Right lobe of liver (tissue), 6 donors: ENCODE measurements around the gene CYP26A1. TPM values are rescaled to one million over a fixed set of nuclear protein-coding genes. Genes with fewer than 3 reads are reported as not detected.

Experiments used
- ATAC-seq, 4 donors: fragments of 200-7000 bp; cut with Tn5 transposase; one replicate each; pipeline ENCODE4 v1.9.1; 2020; ENCODE audit warnings: mild to moderate bottlenecking in 4 of 4, moderate library complexity in 4 of 4
- DNase-seq, 3 donors: peaks; one replicate each; pipeline ENCODE4 v3.0.0-alpha.2; 2020
- H3K27ac ChIP-seq, 3 donors: fragments of 200-600 bp; one replicate each; pipeline ENCODE4 v1.8.0; 2022
- H3K27me3 ChIP-seq, 2 donors: fragments of 200-600 bp; one replicate each; pipeline ENCODE4 v1.8.0; 2022
- H3K36me3 ChIP-seq, 4 donors: fragments of 200-600 bp; sonication (generic) in 1 of 4; one replicate each; pipeline versions ENCODE4 v1.5.1 to v1.8.0; 2017 to 2022; ENCODE audit warnings: control low read depth in 1 of 4
- H3K4me1 ChIP-seq, 4 donors: fragments of 200-600 bp; sonication (generic) in 1 of 4; one replicate each; pipeline versions ENCODE4 v1.5.1 to v1.8.0; 2017 to 2022; ENCODE audit warnings: control low read depth in 1 of 4
- H3K4me3 ChIP-seq, 3 donors: fragments of 200-600 bp; one replicate each; pipeline ENCODE4 v1.8.0; 2022
- H3K9me3 ChIP-seq, 4 donors: fragments of 200-600 bp; sonication (generic) in 1 of 4; one replicate each; pipeline versions ENCODE4 v1.5.1 to v1.8.0; 2017 to 2022; ENCODE audit warnings: control low read depth in 1 of 4
- POLR2A ChIP-seq: fragments of 450-650 bp; IDR thresholded peaks from one replicate; pipeline ENCODE4 v1.6.1; 2017; ENCODE audit warnings: antibody characterized with exemption, mild to moderate bottlenecking
- WGBS: methylation state at CpG from one replicate; pipeline ENCODE4 v1.1.6; 2018; ENCODE audit warnings: low coverage, low lambda C conversion rate; ENCODE audit not compliant: insufficient coverage; ENCODE audit errors: missing lambda C conversion rate; 5-methylcytosine and 5-hydroxymethylcytosine counted together
- intact Hi-C, 2 donors: fragments of 100-400 bp; cut with DNase I; formaldehyde crosslinking; loops; one replicate each; pipeline versions ENCODE4 v1.11.2 to v1.14.1; 2022
- total RNA-seq, 6 experiments: library from RNA; depleted of rRNA in 2 of 6; stranded (reverse); fragments of >200 nt in 2 of 6; fragmentation: NEBNext Ultra II Directional in 3 of 6; extraction: Animal tissue kit (Norgen Biotek cat#: 25700) in 3 of 6; gene quantifications; one replicate each; pipeline versions ENCODE4 v1.1.0 to v1.2.4, GENCODE V29; 2016 to 2023
- TF ChIP-seq, protein P1 (sequence below), 4 donors: fragments of 200-600 bp in 3 of 4; fragments of 450-650 bp in 1 of 4; IDR thresholded peaks; one replicate each; pipeline versions ENCODE4 v1.5.1 to v1.8.0; 2016 to 2022; ENCODE audit warnings: antibody characterized with exemption in 4 of 4, mild to moderate bottlenecking in 2 of 4
- donor health status: DM: no; HTN: yes; CAD: no.
- donor health status: DM: no; HTN: no; CAD: no.
- donor health status: DM: no; HTN: no; CAD: no.
- donor health status: DM: no; HTN: yes; CAD: no.
- donor health status: DM: no; HTN: yes; CAD: no.

CYP26A1 gene
- total RNA-seq, 6 experiments from 2014 or later: 0.95 to 53.1 (median 12.6) TPM; not detected in 2

DNA sequence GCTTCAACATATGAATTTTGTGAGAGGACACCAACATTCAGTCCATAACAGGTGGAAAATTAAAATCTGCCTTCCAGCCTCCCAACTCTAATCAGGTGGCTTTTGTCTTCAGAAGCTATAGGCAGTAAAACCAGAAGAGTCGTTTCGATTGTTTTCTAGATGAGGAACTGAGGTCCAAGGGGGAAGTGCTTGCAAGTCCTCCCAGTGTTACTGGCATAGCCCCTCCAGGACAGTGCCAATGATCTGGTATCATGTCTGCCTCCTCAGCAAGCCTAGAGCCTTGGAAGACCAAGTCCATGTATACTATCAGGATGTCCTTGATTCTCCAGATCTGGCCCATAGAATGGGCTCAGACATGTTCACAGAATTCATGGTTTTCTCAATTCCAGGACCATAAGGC, 16.9 kb downstream of the CYP26A1 start:
- intact Hi-C loops: no loop called here
- no peak overlapping the region for H3K4me3 ChIP-seq
- H3K27ac ChIP-seq: no peak overlapping the region
- no peak for TF ChIP-seq POLR2A
- TF ChIP-seq, protein P1, sequence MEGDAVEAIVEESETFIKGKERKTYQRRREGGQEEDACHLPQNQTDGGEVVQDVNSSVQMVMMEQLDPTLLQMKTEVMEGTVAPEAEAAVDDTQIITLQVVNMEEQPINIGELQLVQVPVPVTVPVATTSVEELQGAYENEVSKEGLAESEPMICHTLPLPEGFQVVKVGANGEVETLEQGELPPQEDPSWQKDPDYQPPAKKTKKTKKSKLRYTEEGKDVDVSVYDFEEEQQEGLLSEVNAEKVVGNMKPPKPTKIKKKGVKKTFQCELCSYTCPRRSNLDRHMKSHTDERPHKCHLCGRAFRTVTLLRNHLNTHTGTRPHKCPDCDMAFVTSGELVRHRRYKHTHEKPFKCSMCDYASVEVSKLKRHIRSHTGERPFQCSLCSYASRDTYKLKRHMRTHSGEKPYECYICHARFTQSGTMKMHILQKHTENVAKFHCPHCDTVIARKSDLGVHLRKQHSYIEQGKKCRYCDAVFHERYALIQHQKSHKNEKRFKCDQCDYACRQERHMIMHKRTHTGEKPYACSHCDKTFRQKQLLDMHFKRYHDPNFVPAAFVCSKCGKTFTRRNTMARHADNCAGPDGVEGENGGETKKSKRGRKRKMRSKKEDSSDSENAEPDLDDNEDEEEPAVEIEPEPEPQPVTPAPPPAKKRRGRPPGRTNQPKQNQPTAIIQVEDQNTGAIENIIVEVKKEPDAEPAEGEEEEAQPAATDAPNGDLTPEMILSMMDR (IDR thresholded peaks at IDR 0.05): no peak
- H3K36me3 ChIP-seq: no peaks in the 10 kb centered on the region
- no peaks in the 10 kb centered on the region for H3K4me1 ChIP-seq
- WGBS: 83% methylated on average over 2 of the region's 2 CpGs
- H3K27me3 ChIP-seq: no peaks in the 10 kb centered on the region
- no peaks in the 10 kb centered on the region for H3K9me3 ChIP-seq
- ATAC-seq: no peak
- no peak for DNase-seq

- TF ChIP-seq, protein P1 (IDR thresholded peaks at IDR 0.05): no peak
- TF ChIP-seq POLR2A: no peak
- no peak overlapping the region for H3K27ac ChIP-seq
- no peaks in the 10 kb centered on the region for H3K27me3 ChIP-seq
- H3K36me3 ChIP-seq: no peaks in the 10 kb centered on the region
- intact Hi-C loops: no loop called here
- H3K4me1 ChIP-seq: no peaks in the 10 kb centered on the region
- 100% methylated on average over 3 of the region's 3 CpGs for WGBS
- DNase-seq (no peak), ATAC-seq (no peak)
- H3K9me3 ChIP-seq: no peaks in the 10 kb centered on the region
- no peak overlapping the region for H3K4me3 ChIP-seq
Measured at GRCh38 chr10:93091960-93092359, 18.3 kb downstream of the CYP26A1 start.

DNA sequence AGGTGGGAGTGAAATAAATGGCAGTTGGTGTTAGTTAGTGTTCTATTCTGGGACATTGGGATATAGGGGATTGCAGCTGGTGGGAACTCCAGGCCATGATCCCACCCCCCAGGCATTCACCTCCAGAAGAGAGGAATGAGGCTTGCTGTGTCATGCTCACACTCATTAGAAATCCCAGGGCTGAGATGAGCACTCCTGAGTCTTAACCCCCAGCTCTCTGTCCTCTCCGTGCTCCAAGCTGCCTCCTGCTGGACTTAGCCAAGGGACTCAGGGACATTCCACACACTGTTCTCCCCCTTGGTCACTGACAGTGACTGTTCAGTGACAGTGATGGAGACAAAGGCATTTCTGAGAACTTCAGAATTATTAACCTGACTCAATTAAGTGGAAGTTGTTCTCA, 21.5 kb downstream of the CYP26A1 start:
- Histone ChIP-seq H3K36me3 (no peaks in the 10 kb centered on the region), H3K4me1 (no peaks in the 10 kb centered on the region), H3K27me3 (no peaks in the 10 kb centered on the region), H3K4me3 (no peak overlapping the region), H3K9me3 (no peaks in the 10 kb centered on the region), H3K27ac (no peak overlapping the region)
- WGBS: 83% methylated on average over 1 of the region's 1 CpG
- no peak for TF ChIP-seq POLR2A
- TF ChIP-seq, protein P1 (IDR thresholded peaks at IDR 0.05): no peak
- ATAC-seq (no peak), DNase-seq (no peak)
- intact Hi-C loops: no loop called here

- H3K27ac ChIP-seq: no peak overlapping the region
- no peaks in the 10 kb centered on the region for H3K27me3 ChIP-seq
- no CpG with 5 or more reads among the region's 5 CpGs for WGBS
- no peaks in the 10 kb centered on the region for H3K9me3 ChIP-seq
- DNase-seq (no peak), ATAC-seq (no peak)
- no peaks in the 10 kb centered on the region for H3K4me1 ChIP-seq
- intact Hi-C loops: no loop called here
- no peaks in the 10 kb centered on the region for H3K36me3 ChIP-seq
- TF ChIP-seq POLR2A: no peak
- TF ChIP-seq, protein P1 (IDR thresholded peaks at IDR 0.05): no peak
- no peak overlapping the region for H3K4me3 ChIP-seq
Measured at GRCh38 chr10:93096901-93097300, 23.2 kb downstream of the CYP26A1 start.

DNA sequence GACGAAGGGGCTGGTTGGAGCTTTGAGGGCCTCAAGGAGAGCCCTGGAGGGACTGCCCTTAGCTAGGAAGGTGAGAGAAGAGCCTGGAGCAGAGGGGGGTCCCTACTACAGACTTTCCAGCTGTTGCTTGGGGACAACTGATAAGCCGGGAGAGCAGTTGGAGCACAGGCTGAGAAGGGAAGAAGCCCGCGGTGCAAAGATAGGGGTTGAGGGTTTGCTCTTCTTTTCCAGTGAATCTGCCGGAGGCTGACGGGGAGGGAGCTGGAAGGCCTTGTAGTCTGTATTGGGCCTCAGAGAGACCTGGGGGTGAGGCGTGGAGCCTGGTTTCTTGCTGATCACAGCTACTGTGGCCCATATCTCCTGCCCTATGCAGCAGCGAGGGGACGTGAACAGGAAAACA, 23.7 kb downstream of the CYP26A1 start:
- no peaks in the 10 kb centered on the region for H3K9me3 ChIP-seq
- H3K27ac ChIP-seq: no peak overlapping the region
- H3K4me1 ChIP-seq: no peaks in the 10 kb centered on the region
- H3K27me3 ChIP-seq: no peaks in the 10 kb centered on the region
- DNase-seq (no peak), ATAC-seq (no peak)
- no peak overlapping the region for H3K4me3 ChIP-seq
- no peak for TF ChIP-seq POLR2A
- TF ChIP-seq, protein P1 (IDR thresholded peaks at IDR 0.05): no peak
- intact Hi-C loops: no loop called here
- WGBS: 73% methylated on average over 4 of the region's 9 CpGs
- H3K36me3 ChIP-seq: no peaks in the 10 kb centered on the region
